HG03521 (cell line): ENCODE results near the gene MDM2.
A peak's percentile ranks its signal among the peaks of the same experiment; 100 is the strongest.
"Not testable (repeated sequence)": the region's sequence is repeated elsewhere in the genome, so short reads cannot be mapped to it uniquely, and the experiment has no call there.

Source experiments
- ATAC-seq: cut with Tn5 transposase; IDR thresholded peaks from one replicate; pipeline ENCODE4 v1.9.1; 2021; ENCODE audit warnings: mild to moderate bottlenecking, moderate library complexity; ENCODE audit not compliant: unreplicated experiment

MDM2 gene

DNA sequence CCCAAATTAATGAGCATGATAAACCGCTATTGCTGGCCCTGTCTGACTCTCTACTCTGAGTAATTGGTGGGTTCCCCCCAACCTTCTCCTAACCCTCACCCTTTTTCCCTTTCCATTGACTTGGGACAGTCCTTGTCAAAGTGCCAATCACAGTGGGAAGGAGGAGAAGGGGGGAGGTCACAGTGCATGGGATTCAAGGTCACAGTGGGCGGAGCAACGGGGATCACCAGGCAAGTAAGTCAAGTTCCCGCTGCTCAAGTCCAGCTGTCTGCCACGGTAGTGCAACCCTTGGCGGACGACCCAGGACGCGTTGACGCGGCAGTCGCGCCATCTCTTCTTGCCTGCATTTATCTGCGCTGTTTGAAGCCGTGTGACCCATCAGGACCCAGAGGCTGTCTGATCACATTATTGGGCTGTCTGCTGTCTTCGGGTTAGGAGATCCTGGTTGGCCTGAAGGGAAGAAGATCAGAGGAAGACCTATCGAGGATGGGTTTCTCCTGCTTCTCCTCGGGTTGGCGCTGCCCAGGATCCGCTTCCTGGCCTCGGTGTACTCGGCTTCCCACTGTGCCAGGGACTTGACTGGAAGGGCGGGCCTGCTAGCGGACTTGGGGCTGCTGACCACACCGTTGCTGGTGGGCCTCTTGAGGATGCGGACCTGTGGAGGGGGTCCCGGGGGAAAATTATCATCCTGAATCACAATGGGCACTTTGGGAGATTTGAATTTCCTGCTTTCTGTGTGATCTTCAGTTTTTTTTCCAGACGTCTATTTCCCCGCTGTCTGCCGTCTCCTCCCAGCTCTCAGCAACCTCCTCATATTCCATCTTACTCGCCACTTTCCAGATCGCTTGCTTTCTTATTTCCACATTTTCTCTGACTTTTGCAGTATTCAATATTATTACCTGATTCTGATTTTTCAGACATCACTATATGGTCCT lies 3.1 kb upstream of the MDM2 start:
- ATAC-seq: no peak

DNA sequence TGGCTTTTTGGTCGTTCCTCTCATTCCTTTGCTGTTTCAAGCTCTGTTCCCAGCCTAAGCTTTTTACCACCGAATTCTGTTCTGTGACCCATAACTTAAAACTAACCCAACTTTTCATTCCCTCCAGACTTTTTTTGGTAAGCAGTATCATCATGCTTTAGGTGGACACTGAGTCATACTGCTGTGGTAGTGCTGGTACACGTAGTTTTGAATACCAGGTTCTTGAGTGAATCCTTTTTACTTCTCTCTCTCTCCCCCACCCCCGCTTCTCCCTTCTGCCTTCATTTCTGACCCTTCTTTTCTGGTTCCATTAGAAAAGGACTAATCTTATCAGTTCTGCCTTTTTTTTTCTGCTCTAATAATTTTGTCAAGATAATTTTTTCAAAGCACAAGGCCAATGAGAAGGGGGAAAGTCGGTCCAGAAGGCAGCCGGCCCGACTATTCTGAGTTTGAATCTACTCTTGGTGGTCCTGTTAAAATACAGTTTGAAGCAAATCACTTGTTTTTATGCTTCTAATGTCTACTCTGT lies 2.3 kb upstream of the MDM2 start:
- ATAC-seq: no peak

DNA sequence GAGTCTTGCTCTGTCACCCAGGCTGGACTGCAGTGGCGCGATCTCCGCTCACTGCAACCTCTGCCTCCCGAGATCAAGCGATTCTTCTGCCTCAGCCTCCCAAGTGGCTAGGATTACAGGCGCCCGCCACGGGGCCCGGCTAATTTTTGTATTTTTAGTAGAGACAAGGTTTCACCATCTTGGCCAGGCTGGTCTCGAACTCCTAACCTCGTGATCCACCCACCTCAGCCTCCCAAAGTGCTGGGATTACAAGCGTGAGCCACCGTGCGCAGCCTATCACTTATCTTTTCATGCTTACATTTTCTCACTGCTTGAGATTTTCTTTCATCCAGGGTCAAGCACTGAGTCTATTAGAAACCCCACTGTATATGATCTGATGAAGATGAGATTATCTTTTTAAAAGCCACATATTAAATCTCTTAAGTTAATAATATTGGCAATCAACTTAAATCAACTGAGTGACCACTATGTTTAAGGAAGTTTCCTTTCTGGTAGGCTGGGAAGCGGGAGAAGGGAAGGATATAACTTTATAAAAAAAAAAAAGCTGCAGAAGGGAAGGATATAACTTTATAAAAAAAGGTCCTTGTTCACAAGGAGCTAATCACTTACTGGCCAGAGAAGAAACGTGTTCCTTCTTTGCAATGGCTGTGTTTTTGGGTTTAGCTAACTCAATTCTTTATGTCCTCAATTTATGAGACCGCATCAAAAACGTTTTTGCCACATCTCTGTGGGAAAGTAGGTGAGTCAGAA lies 1.3 kb upstream of the MDM2 start:
- no peak for ATAC-seq

DNA sequence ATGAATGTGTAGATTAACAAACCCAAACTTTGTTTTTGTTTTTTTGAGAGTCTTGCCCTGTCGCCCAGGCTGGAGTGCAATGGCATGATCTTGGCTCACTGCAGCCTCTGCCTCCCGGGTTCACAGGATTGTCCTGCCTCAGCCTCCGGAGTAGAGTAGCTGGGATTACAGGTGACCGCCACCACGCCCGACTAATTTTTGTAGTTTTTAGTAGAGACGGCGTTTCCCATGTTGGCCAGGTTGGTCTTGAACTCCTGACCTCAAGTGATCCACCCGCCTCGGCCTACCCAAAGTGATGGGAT lies 752 bp upstream of the MDM2 start:
- not testable (repeated sequence) for ATAC-seq

DNA sequence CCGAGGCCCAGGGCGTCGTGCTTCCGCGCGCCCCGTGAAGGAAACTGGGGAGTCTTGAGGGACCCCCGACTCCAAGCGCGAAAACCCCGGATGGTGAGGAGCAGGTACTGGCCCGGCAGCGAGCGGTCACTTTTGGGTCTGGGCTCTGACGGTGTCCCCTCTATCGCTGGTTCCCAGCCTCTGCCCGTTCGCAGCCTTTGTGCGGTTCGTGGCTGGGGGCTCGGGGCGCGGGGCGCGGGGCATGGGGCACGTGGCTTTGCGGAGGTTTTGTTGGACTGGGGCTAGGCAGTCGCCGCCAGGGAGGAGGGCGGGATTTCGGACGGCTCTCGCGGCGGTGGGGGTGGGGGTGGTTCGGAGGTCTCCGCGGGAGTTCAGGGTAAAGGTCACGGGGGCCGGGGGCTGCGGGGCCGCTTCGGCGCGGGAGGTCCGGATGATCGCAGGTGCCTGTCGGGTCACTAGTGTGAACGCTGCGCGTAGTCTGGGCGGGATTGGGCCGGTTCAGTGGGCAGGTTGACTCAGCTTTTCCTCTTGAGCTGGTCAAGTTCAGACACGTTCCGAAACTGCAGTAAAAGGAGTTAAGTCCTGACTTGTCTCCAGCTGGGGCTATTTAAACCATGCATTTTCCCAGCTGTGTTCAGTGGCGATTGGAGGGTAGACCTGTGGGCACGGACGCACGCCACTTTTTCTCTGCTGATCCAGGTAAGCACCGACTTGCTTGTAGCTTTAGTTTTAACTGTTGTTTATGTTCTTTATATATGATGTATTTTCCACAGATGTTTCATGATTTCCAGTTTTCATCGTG lies 612 bp downstream of the MDM2 start:
- ATAC-seq: peak; percentile 39

DNA sequence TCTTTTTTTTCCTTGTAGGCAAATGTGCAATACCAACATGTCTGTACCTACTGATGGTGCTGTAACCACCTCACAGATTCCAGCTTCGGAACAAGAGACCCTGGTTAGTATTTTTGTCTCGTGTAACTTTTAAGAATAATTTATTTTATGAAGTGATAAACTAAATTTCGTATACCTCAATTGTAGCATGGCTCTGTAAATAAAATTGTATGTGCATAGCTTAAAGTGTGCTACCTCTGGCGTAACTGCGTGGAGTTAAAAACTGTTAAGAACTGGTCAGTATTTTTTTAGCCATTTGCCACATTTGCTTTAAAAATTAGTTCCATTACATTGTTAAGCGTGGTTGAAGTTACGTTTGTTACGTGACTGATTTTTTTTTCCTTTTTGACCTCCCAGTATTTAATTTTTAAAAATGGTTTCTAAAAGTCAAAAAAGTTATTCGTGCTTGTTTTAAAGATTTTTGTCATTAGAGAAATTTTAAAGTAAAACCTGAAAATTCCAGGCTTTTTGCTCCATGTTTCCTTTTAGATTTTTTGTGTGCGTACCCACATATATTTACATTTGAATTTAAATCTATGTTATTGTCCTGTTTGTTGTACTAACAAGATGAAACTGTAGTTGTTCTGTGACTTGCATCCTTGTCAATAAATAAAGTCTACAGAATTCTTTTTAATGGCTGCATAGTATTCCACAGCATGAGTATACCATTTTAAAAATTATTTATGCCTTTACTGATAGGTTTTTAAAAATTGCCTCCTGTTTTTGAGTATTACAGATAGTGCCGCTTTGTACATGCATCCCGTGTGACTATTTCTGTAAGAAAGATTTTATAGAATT lies 1.4 kb downstream of the MDM2 start:
- no peak for ATAC-seq

DNA sequence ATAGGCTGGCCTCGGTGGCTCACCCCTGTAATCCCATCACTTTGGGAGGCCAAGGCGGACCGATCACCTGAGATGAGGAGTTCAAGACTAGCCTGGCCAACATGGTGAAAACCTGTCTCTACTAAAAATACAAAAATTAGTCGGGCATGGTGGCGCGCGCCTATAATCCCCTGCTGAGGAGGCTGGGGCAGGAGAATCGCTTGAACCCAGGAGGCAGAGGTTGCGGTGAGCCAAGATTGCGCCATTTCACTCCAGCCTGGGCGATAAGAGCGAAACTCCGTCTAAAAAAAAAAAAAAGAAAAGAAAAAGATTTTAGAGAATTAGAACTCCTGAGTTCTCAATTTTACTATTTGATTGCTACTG lies 2.0 kb downstream of the MDM2 start:
- not testable (repeated sequence) for ATAC-seq

DNA sequence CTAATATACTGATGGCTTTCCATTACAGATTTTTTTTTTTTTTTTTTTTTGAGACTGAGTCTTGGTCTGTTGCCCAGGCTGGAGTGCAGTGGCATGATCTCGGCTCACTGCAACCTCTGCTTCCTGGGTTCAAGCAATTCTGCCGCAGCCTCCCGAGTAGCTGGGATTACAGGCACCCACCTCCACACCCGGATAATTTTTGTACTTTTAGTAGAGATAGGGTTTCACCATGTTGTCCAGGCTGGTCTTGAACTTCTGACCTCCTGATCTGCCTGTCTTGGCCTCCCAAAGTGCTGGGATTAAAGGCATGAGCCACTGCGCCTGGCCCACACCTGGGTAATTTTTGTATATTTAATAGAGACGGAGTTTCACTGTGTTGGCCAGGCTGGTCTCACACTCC lies 3.6 kb downstream of the MDM2 start:
- ATAC-seq: not testable (repeated sequence)

DNA sequence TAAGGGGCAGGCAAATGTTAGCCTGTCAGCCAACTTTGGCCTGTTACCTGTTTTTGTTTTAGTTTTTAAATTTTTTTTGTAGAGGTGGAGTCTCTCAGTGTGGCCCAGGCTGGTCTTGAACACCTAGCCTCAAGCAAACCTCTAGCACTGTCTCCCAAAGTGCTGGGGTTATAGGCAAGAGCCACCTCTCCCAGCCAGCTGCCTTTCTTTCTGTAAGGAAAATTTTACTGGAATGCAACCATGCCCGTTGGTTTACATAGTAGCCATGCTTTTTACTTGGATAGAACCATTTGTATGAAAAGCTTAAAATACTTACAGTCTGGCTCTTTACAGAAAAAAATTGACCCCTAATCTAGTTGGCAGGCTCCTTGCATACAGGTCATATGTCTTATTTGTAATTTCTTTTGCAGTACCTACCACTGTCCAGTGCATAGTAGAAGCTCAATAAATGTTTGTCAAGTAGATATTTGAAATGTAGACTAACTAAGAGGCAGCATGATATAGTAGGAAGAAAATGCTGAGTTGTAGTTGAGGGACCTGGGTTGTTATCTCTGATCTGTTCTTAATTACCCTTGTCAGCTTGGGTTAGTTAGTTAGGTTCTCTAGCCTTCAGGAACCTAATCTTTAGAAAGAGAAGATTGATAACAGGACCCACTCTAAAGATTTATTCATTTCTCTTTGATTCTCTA lies 4.7 kb downstream of the MDM2 start:
- ATAC-seq: no peak

DNA sequence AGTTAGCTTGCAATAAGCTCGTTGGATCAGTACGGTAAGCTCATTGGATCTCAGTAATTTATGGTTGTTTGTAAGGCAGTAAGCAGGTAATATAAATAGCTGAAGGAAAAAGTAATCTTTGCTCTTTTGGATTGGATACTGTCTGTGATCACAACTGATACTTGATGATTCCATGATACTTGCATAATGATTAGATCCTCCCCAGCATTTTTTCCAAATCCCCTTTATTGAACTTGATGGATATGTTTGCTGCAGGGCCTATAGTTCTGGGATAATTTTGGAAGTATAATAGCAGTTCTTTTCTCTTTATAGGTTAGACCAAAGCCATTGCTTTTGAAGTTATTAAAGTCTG lies 5.2 kb downstream of the MDM2 start:
- ATAC-seq: no peak

DNA sequence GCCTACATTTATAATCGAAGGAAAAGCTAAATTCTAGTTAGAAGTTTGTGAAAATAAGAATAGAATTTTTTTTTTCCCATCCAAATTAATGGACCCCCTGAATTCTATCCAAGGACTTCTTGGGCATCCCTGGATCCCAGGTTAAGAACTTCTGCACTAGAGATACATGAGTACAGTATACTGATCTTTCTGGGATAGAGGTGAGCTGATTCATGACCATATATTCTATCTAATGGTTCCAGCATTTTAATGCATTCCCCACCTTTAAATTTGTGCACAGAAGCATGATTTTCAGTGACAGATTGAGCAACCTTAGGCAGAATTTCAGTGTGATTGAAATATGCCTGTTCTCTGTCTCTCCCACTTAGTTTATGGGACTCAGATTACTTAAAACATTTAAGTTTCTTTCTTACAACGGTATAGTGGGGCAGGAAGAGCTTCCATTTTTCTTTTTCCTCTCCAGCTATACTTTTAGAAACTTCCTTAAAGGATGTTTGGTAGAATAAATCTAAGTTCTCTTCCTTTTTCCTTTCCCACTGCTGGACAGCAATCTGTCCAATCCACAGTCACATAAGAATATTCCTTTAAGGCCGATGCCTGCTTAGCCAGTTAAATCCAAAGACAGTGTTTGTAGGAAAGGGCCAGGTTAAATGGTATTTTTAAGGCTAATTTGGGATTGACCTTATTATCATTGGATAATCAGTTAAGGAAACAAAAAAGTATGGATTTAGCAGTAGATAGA lies 6.7 kb downstream of the MDM2 start:
- ATAC-seq: no peak

DNA sequence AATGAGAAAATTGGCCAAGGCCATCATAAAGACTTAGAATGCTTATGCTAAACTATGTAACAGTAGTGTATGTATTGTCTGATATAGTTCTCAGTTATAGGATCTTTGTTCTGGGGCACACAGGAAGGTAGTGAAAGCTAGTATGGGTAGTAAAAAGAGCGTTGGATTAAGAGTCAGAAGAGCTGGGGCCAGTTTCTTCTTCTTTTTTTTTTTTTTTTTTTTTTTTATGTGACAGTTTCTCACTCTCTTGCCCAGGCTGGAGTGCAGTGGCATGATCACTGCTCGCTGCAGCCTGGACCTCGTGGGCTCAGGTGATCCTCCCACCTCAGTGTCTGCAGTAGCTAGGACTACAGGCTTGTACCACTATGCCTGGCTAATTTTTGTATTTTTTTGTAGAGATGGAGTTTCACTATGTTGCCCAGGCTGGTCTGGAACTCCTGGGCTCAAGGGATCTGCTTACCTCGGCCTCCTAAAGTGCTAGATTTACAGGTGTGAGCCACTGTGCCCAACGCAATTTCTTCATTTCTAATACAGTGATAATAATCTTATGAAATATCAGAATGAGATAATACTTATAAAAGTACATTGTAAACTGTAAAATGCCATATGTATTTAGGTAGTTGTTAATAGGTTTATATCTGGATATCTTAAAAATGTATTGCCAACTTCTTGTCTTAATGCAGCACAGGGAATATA lies 7.4 kb downstream of the MDM2 start:
- no peak for ATAC-seq

DNA sequence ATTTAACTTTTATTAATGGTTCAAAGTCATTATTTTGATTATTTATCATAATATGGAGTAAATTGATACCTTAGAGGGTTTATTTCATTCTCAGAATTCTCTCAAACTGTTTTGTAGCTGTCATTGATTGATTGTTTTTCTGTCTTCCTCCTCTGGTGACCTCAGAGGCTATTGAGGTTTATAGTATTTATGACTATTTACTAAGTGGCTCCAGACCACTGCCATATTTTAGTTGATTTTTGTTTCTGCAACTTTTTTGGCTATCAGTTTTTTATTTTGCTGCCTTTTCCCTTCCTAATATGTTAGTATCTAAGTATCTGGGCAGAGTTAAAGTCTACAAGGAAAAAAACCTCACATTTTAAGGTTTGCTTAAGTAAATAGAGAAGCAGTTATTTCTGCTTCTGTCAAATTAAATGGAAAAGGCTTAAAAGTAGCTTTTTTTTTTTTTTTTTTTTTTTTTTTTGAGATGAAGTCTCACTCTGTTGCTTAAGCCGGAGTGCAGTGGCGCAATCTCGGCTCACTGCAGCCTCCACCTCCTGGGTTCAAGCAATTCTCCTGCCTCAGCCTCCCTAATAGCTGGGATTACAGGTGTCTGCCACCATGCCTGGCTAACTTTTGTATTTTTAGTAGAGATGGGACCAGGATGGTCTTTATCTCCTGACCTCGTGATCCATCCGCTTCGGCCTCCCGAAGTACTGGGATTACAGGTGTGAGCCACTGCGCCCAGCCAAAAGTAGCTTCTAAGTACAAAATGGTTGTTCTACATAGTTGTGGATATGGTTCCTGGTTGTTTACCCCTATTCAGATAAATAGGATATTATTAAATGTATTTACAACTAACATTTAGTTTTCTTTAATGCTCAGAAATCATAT lies 8.2 kb downstream of the MDM2 start:
- no peak for ATAC-seq

DNA sequence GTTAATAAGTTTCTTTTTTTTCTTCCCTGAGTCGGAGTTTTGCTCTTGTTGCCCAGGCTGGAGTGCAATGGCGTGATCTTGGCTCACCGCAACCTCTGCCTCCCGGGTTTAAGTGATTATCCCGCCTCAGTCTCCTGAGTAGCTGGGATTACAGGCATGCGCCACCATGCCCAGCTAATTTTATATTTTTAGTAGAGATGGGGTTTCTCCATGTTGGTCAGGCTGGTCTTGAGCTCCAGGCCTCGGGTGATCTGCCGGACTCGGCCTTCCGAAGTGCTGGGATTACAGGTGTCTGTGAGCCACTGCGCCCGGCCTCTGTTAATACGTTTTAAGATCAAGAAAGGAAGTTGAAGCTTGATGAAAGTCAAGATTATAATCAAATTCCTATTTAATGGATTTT lies 11.5 kb downstream of the MDM2 start:
- not testable (repeated sequence) for ATAC-seq

DNA sequence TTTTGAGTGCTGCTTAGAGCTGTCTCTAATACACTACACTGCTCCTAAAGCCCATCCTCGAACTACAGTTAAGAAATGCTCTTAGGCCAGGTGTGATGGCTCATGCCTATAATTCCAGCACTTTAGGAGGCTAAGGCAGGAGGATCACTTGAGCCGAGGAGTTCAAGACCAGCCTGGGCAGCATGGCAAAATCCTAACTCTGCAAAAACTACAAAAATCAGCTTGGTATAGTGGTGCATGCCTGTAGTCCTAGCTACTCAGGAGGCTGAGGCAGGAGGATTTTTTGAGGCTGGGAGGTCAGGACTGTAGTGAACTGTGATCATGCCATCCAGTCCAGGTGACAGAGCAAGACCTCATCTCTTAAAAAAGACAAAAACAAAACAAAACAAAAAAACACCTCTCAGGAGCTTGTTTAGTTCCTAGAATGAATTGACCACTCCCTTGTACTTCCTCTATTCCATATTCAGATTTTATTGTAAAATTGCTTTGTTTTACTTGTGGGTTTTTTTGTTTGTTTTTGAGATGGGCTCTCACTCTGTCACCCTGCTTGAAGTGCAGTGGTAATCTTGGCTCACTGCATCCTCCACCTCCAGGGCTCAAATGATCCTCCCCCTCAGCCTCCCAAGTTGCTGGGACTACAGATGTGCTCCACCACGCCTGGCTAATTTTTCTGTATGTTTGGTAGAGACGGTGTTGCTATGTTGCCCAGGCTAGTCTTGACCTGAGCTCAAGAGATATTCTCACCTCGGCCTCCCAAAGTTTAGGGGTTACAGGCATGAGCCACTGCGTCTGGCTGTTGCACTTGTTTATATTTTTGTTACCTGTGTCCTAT lies 13.6 kb downstream of the MDM2 start:
- no peak for ATAC-seq

DNA sequence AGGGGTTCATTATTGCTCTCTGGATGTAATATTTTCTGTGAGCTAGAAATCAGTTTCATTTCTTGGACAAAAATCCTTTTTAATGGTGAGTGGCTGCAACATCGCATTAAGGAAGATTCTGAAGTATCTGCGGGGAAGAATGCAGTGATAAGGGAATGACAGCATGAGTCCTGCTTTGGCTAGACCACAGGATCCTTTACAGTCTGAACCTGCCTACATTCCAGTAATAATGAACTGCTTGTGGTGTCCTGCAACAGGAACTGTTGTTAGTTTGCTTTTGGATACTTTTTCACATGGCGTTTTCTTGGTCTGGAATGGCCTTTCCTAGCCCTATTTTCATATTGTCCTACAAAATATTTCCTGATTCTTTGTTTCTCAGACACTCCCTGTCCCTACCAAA lies 15.7 kb downstream of the MDM2 start:
- no peak for ATAC-seq

DNA sequence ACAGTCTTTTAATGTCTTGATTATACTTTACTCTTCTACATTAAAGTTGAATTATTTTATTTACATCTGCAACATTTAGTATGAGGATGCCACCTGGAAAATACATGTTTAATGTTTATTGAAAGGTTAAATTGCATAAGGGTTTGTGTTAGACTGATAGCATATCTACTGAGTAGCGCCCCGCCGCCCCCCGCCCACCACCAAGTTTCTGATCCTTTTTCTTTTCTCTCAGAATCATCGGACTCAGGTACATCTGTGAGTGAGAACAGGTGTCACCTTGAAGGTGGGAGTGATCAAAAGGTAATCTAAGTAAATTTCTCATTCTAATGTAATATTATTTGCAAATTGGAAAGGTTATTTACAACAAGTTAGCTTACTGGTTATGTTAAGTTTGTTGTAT lies 16.2 kb downstream of the MDM2 start:
- ATAC-seq: no peak
